PFSK-1 (cell line): ENCODE measurements around the gene OPA3.

ENCODE experiments used
- FOXP2 ChIP-seq: optimal IDR thresholded peaks from 2 replicates; pipeline ENCODE3; 2011; ENCODE audit warnings: borderline replicate concordance, control low read depth, inconsistent platforms; ENCODE audit not compliant: insufficient read depth; ENCODE audit errors: extremely low read length, extremely low read depth
- POLR2AphosphoS5 ChIP-seq: IDR thresholded peaks from 2 replicates; pipeline ENCODE4 v1.6.1; 2012; ENCODE audit warnings: low read depth, mild to moderate bottlenecking, control low read depth, low read length, moderate library complexity
- REST ChIP-seq, 2 experiments: IDR thresholded peaks; 2 replicates each; pipeline versions ENCODE4 v1.6.1 to v1.8.0; 2011 to 2012; ENCODE audit warnings: low read depth in 2 of 2, low read length in 2 of 2, control low read depth in 1 of 2, inconsistent platforms in 1 of 2, mild to moderate bottlenecking in 1 of 2, moderate library complexity in 1 of 2; ENCODE audit not compliant: insufficient read depth in 1 of 2
- SIN3A ChIP-seq: IDR thresholded peaks from 2 replicates; pipeline ENCODE4 v1.6.1; 2012; ENCODE audit warnings: mild to moderate bottlenecking, low read length, moderate library complexity, borderline replicate concordance; ENCODE audit not compliant: insufficient read depth
- TAF1 ChIP-seq: IDR thresholded peaks from 2 replicates; pipeline ENCODE4 v1.6.1; 2012; ENCODE audit warnings: low read length, control low read depth, borderline replicate concordance; ENCODE audit not compliant: insufficient read depth

The OPA3 gene

GRCh38 chr19:45495178-45495577 lies 89.4 kb downstream of the OPA3 start:
- TF ChIP-seq TAF1 (no peak), POLR2AphosphoS5 (no peak), SIN3A (no peak), FOXP2 (no peak), REST (IDR thresholded peaks at IDR 0.05; ENCODE audit: insufficient read depth in 1 of 2, low read depth in 2 of 2, low read length in 2 of 2) (no peak)

GRCh38 chr19:45494261-45494916 lies 90.2 kb downstream of the OPA3 start:
- no peak for TF ChIP-seq POLR2AphosphoS5
- no peak for TF ChIP-seq TAF1
- no peak for TF ChIP-seq FOXP2
- no peak for TF ChIP-seq SIN3A
- no peak for TF ChIP-seq REST (IDR thresholded peaks at IDR 0.05; ENCODE audit: insufficient read depth in 1 of 2, low read depth in 2 of 2, low read length in 2 of 2)

- TF ChIP-seq SIN3A (no peak), TAF1 (no peak)
These were observed 91.8 kb downstream of the OPA3 start for GRCh38 chr19:45492627-45493470.

GRCh38 chr19:45492137-45492626 lies 92.4 kb downstream of the OPA3 start:
- no peak for TF ChIP-seq POLR2AphosphoS5
- TF ChIP-seq REST (IDR thresholded peaks at IDR 0.05; ENCODE audit: insufficient read depth in 1 of 2, low read depth in 2 of 2, low read length in 2 of 2): no peak
- no peak for TF ChIP-seq TAF1
- TF ChIP-seq SIN3A: no peak
- TF ChIP-seq FOXP2: no peak

GRCh38 chr19:45489216-45489855 lies 95.3 kb downstream of the OPA3 start:
- TF ChIP-seq TAF1 (no peak), REST (IDR thresholded peaks at IDR 0.05; ENCODE audit: insufficient read depth in 1 of 2, low read depth in 2 of 2, low read length in 2 of 2) (no peak), SIN3A (no peak), FOXP2 (no peak), POLR2AphosphoS5 (no peak)
